Thyroid gland (tissue), 4 donors: Measurements from ENCODE around the gene USP6NL. TPM values are rescaled to one million over a fixed set of nuclear protein-coding genes. Genes with fewer than 3 reads are reported as not detected.

ENCODE experiments used
- DNase-seq, 2 donors: peaks; one replicate each; pipeline ENCODE4 v3.0.0-alpha.2; 2019
- H3K27ac ChIP-seq, 3 donors: fragments of 200-600 bp; sonication (generic); 1 replicate in 2 of 3; 2 replicates in 1 of 3; pipeline ENCODE4 v1.5.1; 2016 to 2019; ENCODE audit warnings: mild to moderate bottlenecking in 1 of 3, moderate library complexity in 1 of 3
- H3K27me3 ChIP-seq: fragments of 200-600 bp; sonication (generic); one replicate; pipeline ENCODE4 v1.5.1; 2019
- H3K36me3 ChIP-seq, 2 donors: fragments of 200-600 bp; sonication (generic); one replicate each; pipeline ENCODE4 v1.5.1; 2016 to 2019
- H3K4me1 ChIP-seq, 2 donors: fragments of 200-600 bp; sonication (generic); one replicate each; pipeline ENCODE4 v1.5.1; 2017 to 2019
- H3K4me3 ChIP-seq, 3 donors: fragments of 200-600 bp; sonication (generic); replicated peaks in 1 of 3; 1 replicate in 2 of 3; 2 replicates in 1 of 3; pipeline ENCODE4 v1.5.1; 2016; ENCODE audit warnings: mild to moderate bottlenecking in 1 of 3
- H3K9me3 ChIP-seq: fragments of 200-600 bp; sonication (generic); one replicate; pipeline ENCODE4 v1.5.1; 2017
- CTCF ChIP-seq, 6 experiments: fragments of 200-600 bp in 3 of 6; fragments of 450-650 bp in 3 of 6; sonication (generic) in 3 of 6; IDR thresholded peaks; one replicate each; pipeline ENCODE4 v1.5.1; 2016 to 2019; ENCODE audit warnings: antibody characterized with exemption in 6 of 6, mild to moderate bottlenecking in 2 of 6, inconsistent platforms in 1 of 6, moderate library complexity in 1 of 6
- POLR2A ChIP-seq, 2 donors: fragments of 450-650 bp; IDR thresholded peaks; one replicate each; pipeline ENCODE4 v1.6.1; 2017; ENCODE audit warnings: antibody characterized with exemption in 2 of 2, mild to moderate bottlenecking in 2 of 2, moderate library complexity in 1 of 2
- WGBS, 2 donors: methylation state at CpG; one replicate each; pipeline ENCODE4 v1.1.5; 2017; 5-methylcytosine and 5-hydroxymethylcytosine counted together
- intact Hi-C: fragments of 100-400 bp; cut with DNase I; formaldehyde crosslinking; loops from one replicate; pipeline ENCODE4 v1.15.1; 2023
- total RNA-seq, 4 donors: library from RNA; depleted of rRNA; stranded (reverse); fragments of >200 nt; gene quantifications; one replicate each; pipeline ENCODE4 v1.2.3, GENCODE V29; 2016

USP6NL gene
- total RNA-seq, 4 donors from 2014 or later, result 16.7 to 24.3 (median 17.8) TPM

GRCh38 chr10:11557967-11558366 is 53.5 kb downstream of the USP6NL start:
- no peak for DNase-seq
- intact Hi-C loops, result no loop called here
- Histone ChIP-seq H3K4me3 (no peak overlapping the region), H3K36me3 (no peaks in the 10 kb centered on the region), H3K27me3 (no peaks in the 10 kb centered on the region), H3K4me1 (peaks cover 5 to 10% of the 10 kb centered on the region in 2 donors), H3K9me3 (no peaks in the 10 kb centered on the region), H3K27ac (no peak overlapping the region)
- no peak for TF ChIP-seq CTCF (IDR thresholded peaks at IDR 0.05)
- no peak for TF ChIP-seq POLR2A (IDR thresholded peaks at IDR 0.05)
- 97 to 99% methylated on average over 4 of the region's 4 CpGs for WGBS, 2 donors

GRCh38 chr10:11557513-11557912 is 53.9 kb downstream of the USP6NL start:
- Histone ChIP-seq H3K9me3 (no peaks in the 10 kb centered on the region), H3K27me3 (no peaks in the 10 kb centered on the region), H3K4me3 (no peak overlapping the region), H3K27ac (no peak overlapping the region), H3K36me3 (no peaks in the 10 kb centered on the region), H3K4me1 (peaks cover 5 to 12% of the 10 kb centered on the region in 2 donors)
- DNase-seq, result no peak
- WGBS, 2 donors, result 94 to 95% methylated on average over 7 of the region's 7 CpGs
- no peak for TF ChIP-seq POLR2A (IDR thresholded peaks at IDR 0.05)
- TF ChIP-seq CTCF (IDR thresholded peaks at IDR 0.05), result no peak
- intact Hi-C loops, result no loop called here

GRCh38 chr10:11555556-11555955 is 55.9 kb downstream of the USP6NL start:
- TF ChIP-seq CTCF (IDR thresholded peaks at IDR 0.05), result no peak
- TF ChIP-seq POLR2A (IDR thresholded peaks at IDR 0.05), result no peak
- DNase-seq, result no peak
- Histone ChIP-seq H3K9me3 (no peaks in the 10 kb centered on the region), H3K4me1 (peaks cover 5 to 17% of the 10 kb centered on the region in 2 donors), H3K27me3 (no peaks in the 10 kb centered on the region), H3K4me3 (no peak overlapping the region), H3K36me3 (no peaks in the 10 kb centered on the region), H3K27ac (no peak overlapping the region)
- intact Hi-C loops, result no loop called here

GRCh38 chr10:11553773-11554381 is 57.6 kb downstream of the USP6NL start:
- intact Hi-C loops, result no loop called here
- Histone ChIP-seq H3K27ac (no peak overlapping the region), H3K4me1 (peaks cover 0 to 8% of the 10 kb centered on the region in 2 donors), H3K36me3 (no peaks in the 10 kb centered on the region), H3K27me3 (no peaks in the 10 kb centered on the region), H3K9me3 (no peaks in the 10 kb centered on the region), H3K4me3 (no peak overlapping the region)
- WGBS, 2 donors, result 93 to 96% methylated on average over 6 of the region's 6 CpGs
- TF ChIP-seq CTCF (IDR thresholded peaks at IDR 0.05), result no peak
- no peak for TF ChIP-seq POLR2A (IDR thresholded peaks at IDR 0.05)
- DNase-seq, result no peak

- Histone ChIP-seq H3K4me1 (peaks cover 0 to 8% of the 10 kb centered on the region in 2 donors), H3K4me3 (no peak overlapping the region), H3K36me3 (no peaks in the 10 kb centered on the region), H3K27me3 (no peaks in the 10 kb centered on the region), H3K9me3 (no peaks in the 10 kb centered on the region), H3K27ac (no peak overlapping the region)
- 78 to 82% methylated on average over 4 of the region's 4 CpGs for WGBS, 2 donors
- intact Hi-C loops, result no loop called here
- no peak for DNase-seq
- TF ChIP-seq POLR2A (IDR thresholded peaks at IDR 0.05) (no peak), CTCF (IDR thresholded peaks at IDR 0.05) (no peak)
Measured at GRCh38 chr10:11551916-11552602, 59.4 kb downstream of the USP6NL start.
